ENCODE data around the gene LSM14B. TPM values are rescaled to one million over a fixed set of nuclear protein-coding genes. Genes with fewer than 3 reads are reported as not detected.

The LSM14B gene
- total RNA-seq, 1 experiment from 2014 or later = 82.4 TPM

DNA sequence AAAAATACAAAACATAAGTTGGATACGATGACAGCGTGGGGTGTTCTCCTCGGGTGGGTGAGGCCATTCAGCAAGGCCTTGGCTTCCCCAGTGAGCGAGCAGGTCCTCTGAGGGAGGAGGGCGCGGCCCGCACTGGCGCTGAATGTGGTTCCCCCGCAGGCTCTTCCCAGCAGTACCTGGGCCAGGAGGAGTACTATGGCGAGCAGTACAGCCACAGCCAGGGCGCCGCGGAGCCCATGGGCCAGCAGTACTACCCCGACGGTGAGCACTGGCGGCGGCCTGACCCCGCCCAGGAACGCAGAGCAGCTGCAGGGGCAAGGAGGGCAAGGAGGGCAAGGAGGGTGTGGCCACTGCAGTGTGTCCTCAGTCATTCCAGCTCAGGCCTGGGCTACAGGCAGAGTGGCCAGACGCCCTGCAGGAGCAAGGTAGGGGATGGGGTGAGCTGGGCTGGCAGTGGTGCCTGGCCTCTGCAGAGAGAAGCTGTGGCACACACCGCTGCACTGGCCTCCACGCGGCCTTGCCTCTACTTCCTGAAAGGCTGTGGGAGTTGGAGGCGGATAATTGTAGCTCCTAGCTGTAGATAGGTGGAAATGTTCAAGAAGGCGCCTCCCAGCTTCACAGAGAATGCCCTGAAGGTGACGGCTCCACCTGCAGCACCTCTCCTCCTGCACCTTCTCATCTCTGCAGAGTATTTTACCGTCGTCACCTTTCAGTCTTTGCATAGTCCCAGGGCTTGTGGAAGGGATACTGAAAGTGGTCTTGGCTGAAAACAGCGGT is 41.9 kb downstream of the LSM14B start:
- H2BK12ac ChIP-seq (ENCODE audit: insufficient read length, low read depth, low read length) = no peak overlapping the region
- no peak overlapping the region for H3K4me2 ChIP-seq (ENCODE audit: insufficient read depth, insufficient read length, low read length)
- no peak overlapping the region for H2BK15ac ChIP-seq (ENCODE audit: low read depth, low read length)
- H2AK5ac ChIP-seq (ENCODE audit: insufficient read length, low read length) = no peak overlapping the region
- no peak overlapping the region for H3K18ac ChIP-seq (ENCODE audit: insufficient read length, low read depth, low read length)
- no peak overlapping the region for H2AFZ ChIP-seq (ENCODE audit: low read length)
- no peaks in the 10 kb centered on the region for H4K20me1 ChIP-seq (ENCODE audit: control insufficient read depth, insufficient read depth, insufficient read length)
- WGBS (ENCODE audit: extremely low coverage, insufficient read length, low lambda C conversion rate) = no CpG with 5 or more reads among the region's 29 CpGs
- H3K23me2 ChIP-seq (ENCODE audit: insufficient read length, low read depth, low read length, poor library complexity, severe bottlenecking) = no peaks in the 10 kb centered on the region
- H3K14ac ChIP-seq (ENCODE audit: insufficient read depth, low read length) = no peak overlapping the region
- Mint-ChIP-seq H3K4me1 (0 out of 4 replicates have a peak, but pooled peaks cover 0 to 2% of the 10 kb centered on the region in 2 experiments), H3K27me3 (ENCODE audit: low read depth) (no peaks in the 10 kb centered on the region), H3K27ac (no peak overlapping the region), H3K36me3 (ENCODE audit: insufficient read depth in 1 of 3, low read depth in 3 of 3) (peaks cover 32 to 70% (median 61%) of the 10 kb centered on the region in 3 experiments), H3K4me3 (no peak overlapping the region), H3K9me3 (no peaks in the 10 kb centered on the region; a peak in 1 of 5 replicates)
- no peaks in the 10 kb centered on the region for H3K79me2 ChIP-seq (ENCODE audit: insufficient read depth, low read length)
- H2BK5ac ChIP-seq (ENCODE audit: insufficient read length, low read length) = no peak overlapping the region
- H4K5ac ChIP-seq (ENCODE audit: insufficient read length, low read depth, low read length) = no peak overlapping the region
- no peak overlapping the region for H3T11ph ChIP-seq (ENCODE audit: low read length)
- no peak overlapping the region for H3K56ac ChIP-seq (ENCODE audit: insufficient read length, low read depth, low read length)
- no peak overlapping the region for H3K27ac ChIP-seq (ENCODE audit: insufficient read length, low read depth, low read length)
- no peak for DNase-seq
- no peak overlapping the region for H3K23ac ChIP-seq (ENCODE audit: insufficient read length, low read depth, low read length)
- no peak overlapping the region for H4K91ac ChIP-seq (ENCODE audit: insufficient read length, low read depth, low read length)
- no peaks in the 10 kb centered on the region for H3K4me1 ChIP-seq (ENCODE audit: insufficient read depth, low read length)
- H2BK120ac ChIP-seq (ENCODE audit: low read depth, low read length, poor library complexity, severe bottlenecking) = no peak overlapping the region
- no peak for TF ChIP-seq CTCF (conservative IDR thresholded peaks at IDR 0.05)
- no peak overlapping the region for H3K9ac ChIP-seq (ENCODE audit: extremely low read depth, insufficient read length, low read length)
- H3K79me1 ChIP-seq (ENCODE audit: insufficient read depth, low read depth, low read length, poor library complexity, severe bottlenecking) = no peaks in the 10 kb centered on the region
- H4K8ac ChIP-seq (replicated peaks; ENCODE audit: insufficient read length, low read depth, low read length) = no peak overlapping the region
- no peaks in the 10 kb centered on the region for H3K9me3 ChIP-seq (ENCODE audit: control insufficient read depth, low read depth, low read length)
- no peaks in the 10 kb centered on the region for H3K27me3 ChIP-seq (ENCODE audit: insufficient read depth, low read length)
- H3K4ac ChIP-seq (ENCODE audit: low read depth, low read length) = no peak overlapping the region
- H2BK20ac ChIP-seq (ENCODE audit: low read depth, low read length, poor library complexity, severe bottlenecking) = no peak overlapping the region

All from H9 (cell line).